AG04450 (cell line): Measurements from ENCODE around the gene DGKZ. TPM values are rescaled to one million over a fixed set of nuclear protein-coding genes. Genes with fewer than 3 reads are reported as not detected.

ENCODE experiments used
- CTCF ChIA-PET: fragments of 300-600, 350-600 bp; formaldehyde crosslinking; extraction: SDS; loops from one replicate; lab custom pipeline; 2022; ENCODE audit warnings: antibody characterized with exemption, inconsistent platforms; lab: Charles Lee
- POLR2A ChIA-PET: fragments of 350-600 bp; formaldehyde crosslinking; extraction: SDS; loops from one replicate; lab custom pipeline; 2021; ENCODE audit warnings: antibody characterized with exemption, inconsistent platforms; lab: Yijun Ruan, JAX
- DNase-seq: peaks from one replicate; pipeline ENCODE4 v3.0.0-alpha.2; 2011; ENCODE audit warnings: low read depth, low spot score
- H3K27ac ChIP-seq: one replicate; pipeline ENCODE4 v1.5.1; 2012; ENCODE audit warnings: low read depth, low read length, control low read depth
- H3K27me3 ChIP-seq: one replicate; pipeline ENCODE4 v1.6.0; 2012; ENCODE audit warnings: low read length; ENCODE audit not compliant: control insufficient read depth, insufficient read depth
- H3K4me3 ChIP-seq: 2 replicates; pipeline ENCODE4 v1.5.1; 2011; ENCODE audit warnings: mild to moderate bottlenecking, low read depth, low read length, control low read depth
- H3K9me3 ChIP-seq: 2 replicates; pipeline ENCODE4 v1.5.1; 2012; ENCODE audit warnings: low read length; ENCODE audit not compliant: control insufficient read depth, insufficient read depth
- polyA plus RNA-seq: library from polyadenylated mRNA; depleted of rRNA; stranded (reverse); fragments of >200 nt; gene quantifications from 2 replicates; pipeline ENCODE4 v1.2.3, GENCODE V29; 2011
- TF ChIP-seq, protein P1 (sequence below): IDR thresholded peaks from 2 replicates; pipeline ENCODE4 v1.5.1; 2011; ENCODE audit warnings: low read depth, low read length, control low read depth, inconsistent platforms

The DGKZ gene
- polyA plus RNA-seq, 1 experiment, result 15.8 TPM

DNA sequence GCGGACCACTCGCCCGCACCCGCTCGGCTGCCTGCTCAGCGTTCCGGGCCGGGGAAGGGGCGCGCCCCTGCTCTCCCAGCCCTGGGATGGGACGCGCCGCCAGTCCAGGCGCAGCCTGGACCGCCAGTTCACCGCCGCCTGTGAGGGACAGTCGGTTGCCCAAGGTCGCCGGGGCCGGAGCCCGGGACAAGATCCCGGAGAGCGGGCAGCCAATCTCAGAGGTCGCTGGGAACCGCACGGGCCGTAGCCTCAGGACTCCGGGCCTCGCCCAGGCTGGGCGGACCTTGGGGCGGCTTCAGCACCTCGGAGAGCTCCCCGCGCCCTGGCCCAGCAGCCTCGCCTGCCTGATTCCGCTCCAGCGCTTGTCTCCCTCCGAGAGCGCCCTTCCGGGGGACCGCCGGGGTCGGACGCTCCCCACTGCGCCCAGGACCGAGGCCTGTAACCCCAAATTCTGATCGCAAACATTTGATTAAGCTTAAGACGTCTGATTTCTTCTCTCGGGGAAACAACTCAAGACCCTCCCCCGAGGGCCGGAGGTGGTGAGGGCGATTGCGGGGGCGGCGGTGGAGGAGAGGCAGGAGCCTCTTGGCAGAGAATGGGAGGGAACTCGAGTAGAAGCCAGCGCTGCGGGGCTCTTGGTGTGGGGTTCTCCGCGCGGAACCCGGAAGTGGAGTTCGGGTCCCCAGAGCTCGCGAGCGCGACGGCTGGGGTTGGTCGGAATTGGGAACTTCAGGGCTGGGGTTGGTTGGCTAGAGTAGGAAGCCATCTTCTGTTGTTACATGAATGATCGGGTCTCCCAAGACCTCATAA is 45.4 kb downstream of the DGKZ start:
- peak overlapping the region; percentile 48 for H3K4me3 ChIP-seq
- peak; percentile 48 for DNase-seq
- CTCF ChIA-PET, result interaction anchor here (0.5 to 2.0 kb wide), 14 partner anchors 9 to 270 kb away, joined by 3 to 17 read pairs (median 4); no protein-coding TSS in a partner anchor
- H3K27ac ChIP-seq, result no peak overlapping the region
- peaks cover 4% of the 10 kb centered on the region; the same call in 1 of the 2 replicates for H3K9me3 ChIP-seq
- POLR2A ChIA-PET, result interaction anchor here (0.5 to 1.2 kb wide), 6 partner anchors 12 to 154 kb away, joined by 3 to 6 read pairs (median 4); partner anchors contain the start of genes DGKZ and MDK
- TF ChIP-seq, protein P1, sequence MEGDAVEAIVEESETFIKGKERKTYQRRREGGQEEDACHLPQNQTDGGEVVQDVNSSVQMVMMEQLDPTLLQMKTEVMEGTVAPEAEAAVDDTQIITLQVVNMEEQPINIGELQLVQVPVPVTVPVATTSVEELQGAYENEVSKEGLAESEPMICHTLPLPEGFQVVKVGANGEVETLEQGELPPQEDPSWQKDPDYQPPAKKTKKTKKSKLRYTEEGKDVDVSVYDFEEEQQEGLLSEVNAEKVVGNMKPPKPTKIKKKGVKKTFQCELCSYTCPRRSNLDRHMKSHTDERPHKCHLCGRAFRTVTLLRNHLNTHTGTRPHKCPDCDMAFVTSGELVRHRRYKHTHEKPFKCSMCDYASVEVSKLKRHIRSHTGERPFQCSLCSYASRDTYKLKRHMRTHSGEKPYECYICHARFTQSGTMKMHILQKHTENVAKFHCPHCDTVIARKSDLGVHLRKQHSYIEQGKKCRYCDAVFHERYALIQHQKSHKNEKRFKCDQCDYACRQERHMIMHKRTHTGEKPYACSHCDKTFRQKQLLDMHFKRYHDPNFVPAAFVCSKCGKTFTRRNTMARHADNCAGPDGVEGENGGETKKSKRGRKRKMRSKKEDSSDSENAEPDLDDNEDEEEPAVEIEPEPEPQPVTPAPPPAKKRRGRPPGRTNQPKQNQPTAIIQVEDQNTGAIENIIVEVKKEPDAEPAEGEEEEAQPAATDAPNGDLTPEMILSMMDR, result no peak
- peaks cover 29% of the 10 kb centered on the region for H3K27me3 ChIP-seq

DNA sequence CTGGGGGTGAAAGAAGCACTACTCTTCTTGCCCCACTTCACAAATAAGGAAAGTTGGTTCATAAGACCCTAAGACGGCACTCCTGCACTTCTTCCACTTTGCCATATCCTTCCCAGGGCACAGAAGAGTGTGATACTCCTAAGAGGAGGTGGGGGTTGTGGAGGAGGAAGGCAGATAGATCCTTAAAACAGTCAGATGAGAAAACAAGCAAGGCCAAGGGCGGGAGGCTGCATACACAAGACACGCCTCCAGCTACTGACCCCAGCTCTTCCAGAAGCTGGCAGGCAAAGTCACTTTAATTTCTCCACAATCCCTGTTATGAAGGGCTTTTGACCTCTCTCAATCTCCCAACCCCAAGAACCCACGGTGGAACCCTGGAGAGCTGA is 46.0 kb downstream of the DGKZ start:
- Histone ChIP-seq H3K9me3 (peaks cover 4% of the 10 kb centered on the region; the same call in 1 of the 2 replicates), H3K27ac (no peak overlapping the region), H3K4me3 (no peak overlapping the region), H3K27me3 (peaks cover 29% of the 10 kb centered on the region)
- CTCF ChIA-PET, result interaction anchor here (0.5 to 2.0 kb wide), 4 partner anchors 10 to 270 kb away, joined by 3 to 17 read pairs (median 8); no protein-coding TSS in a partner anchor
- POLR2A ChIA-PET, result interaction anchor here (1.1 kb wide), 2 partner anchors 12 to 153 kb away, joined by 3 to 4 read pairs; partner anchors contain the start of gene MDK
- TF ChIP-seq, protein P1, result no peak
- no peak for DNase-seq

DNA sequence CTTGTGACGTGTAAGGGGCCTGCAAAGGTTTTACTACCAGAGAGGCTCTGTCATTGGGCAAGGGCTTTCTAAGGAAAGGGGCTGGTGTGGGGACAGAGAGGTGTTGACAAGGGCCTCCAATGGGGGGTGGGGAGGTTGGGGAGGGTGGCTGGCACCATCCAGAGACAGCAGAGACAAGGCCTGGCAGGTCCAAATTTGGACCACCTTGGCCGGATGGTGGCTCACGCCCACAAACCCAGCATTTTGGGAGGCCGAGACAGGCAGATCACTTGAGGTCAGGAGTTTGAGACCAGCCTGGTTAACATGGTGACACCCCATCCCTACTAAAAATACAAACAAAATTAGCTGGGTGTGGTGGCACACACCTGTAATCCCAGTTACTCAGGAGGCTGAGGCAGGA is 46.5 kb downstream of the DGKZ start:
- Histone ChIP-seq H3K27ac (no peak overlapping the region), H3K4me3 (no peak overlapping the region), H3K9me3 (peaks cover 4% of the 10 kb centered on the region; the same call in 1 of the 2 replicates), H3K27me3 (peaks cover 24% of the 10 kb centered on the region)
- no peak for DNase-seq
- ChIA-PET POLR2A (no interaction called here), CTCF (no interaction called here)
- TF ChIP-seq, protein P1, result no peak

- Histone ChIP-seq H3K27ac (no peak overlapping the region), H3K4me3 (no peak overlapping the region), H3K9me3 (peaks cover 4% of the 10 kb centered on the region; the same call in 1 of the 2 replicates), H3K27me3 (no peaks in the 10 kb centered on the region)
- ChIA-PET CTCF (interaction anchor here (1.2 kb wide), 1 partner anchor 131 kb away, joined by 4 read pairs; no protein-coding TSS in a partner anchor), POLR2A (no interaction called here)
- TF ChIP-seq, protein P1, result no peak
- no peak for DNase-seq
Observed at GRCh38 chr11:46397526-46397925, 50.3 kb downstream of the DGKZ start.
